ENCODE results near the gene A4GALT.
"Not testable (repeated sequence)": the region's sequence is repeated elsewhere in the genome, so short reads cannot be mapped to it uniquely, and the experiment has no call there.

DNA sequence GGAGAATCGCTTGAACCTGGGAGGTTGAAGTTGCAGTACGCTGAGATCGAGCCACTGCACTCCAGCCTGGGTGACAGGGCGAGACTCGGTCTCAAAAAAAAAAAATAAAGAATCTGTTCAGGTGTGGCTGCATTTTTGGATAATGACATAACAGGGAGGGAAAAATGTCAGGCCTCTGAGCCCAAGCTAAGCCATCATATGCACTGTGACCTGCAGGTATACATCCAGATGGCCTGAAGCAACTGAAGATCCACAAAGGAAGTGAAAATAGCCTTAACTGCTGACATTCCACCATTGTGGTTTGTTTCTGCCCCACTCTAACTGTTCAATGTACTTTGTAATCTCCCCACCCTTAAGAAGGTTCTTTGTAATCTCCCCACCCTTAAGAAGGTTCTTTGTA is 19.6 kb upstream of the A4GALT start:
- not testable (repeated sequence) for TF ChIP-seq POLR2A, POLR2AphosphoS5 (IDR thresholded peaks at IDR 0.05; ENCODE audit: low read depth, low read length)

Measured in GM12892 (cell line).